ENCODE measurements around the gene MCM9. TPM values are rescaled to one million over a fixed set of nuclear protein-coding genes. Genes with fewer than 3 reads are reported as not detected.

Gene MCM9
- total and polyA plus RNA-seq, 2 of the 13 experiments (the other 11 are each of a cell fraction or from before 2014, with no cell fraction given) = 3.8 to 17.2 TPM

DNA sequence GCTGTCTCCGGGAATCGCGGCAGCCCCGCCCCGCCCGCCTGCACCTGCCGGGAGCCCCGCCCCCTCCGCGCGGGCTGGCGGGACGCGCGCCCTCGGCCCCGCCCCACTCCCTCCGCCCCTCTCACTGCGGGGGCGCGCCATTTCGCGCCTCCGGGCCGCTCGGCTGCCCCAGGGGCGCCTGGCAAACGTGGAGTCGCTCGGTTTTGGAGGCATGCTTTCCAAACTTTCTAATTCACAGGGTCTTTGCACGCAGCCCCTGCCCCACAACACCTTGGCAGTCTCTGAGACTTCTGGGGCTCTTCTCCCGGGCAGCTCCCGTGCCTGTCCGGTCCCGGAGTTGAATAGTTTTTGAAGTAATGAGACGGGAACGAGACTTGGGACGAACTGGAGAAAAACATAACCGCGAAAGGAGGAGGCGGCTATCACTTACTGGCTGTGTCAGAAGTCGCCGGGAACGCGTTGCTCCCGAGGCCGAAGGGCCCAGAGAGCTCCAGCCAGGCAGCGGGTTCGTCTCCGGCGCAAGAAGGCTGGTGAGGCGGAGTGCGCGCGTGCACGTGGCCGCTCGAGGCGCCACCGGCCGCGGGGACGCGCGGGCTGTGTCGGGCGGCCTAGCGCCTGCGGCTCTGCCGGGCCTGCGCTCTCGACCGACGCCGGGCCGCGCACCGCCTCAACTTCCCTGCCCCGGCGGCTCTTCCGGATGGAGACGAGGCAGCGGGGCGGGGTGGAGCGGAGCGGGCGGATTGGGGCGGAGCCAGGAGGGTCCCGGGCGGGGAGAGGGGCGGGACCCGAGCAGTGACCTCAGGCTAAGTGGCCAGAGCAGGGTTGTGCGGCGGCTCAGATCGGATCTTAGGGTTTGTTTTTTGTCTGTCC lies at the start of gene MCM9 (continued):
- TF ChIP-seq, protein P1, sequence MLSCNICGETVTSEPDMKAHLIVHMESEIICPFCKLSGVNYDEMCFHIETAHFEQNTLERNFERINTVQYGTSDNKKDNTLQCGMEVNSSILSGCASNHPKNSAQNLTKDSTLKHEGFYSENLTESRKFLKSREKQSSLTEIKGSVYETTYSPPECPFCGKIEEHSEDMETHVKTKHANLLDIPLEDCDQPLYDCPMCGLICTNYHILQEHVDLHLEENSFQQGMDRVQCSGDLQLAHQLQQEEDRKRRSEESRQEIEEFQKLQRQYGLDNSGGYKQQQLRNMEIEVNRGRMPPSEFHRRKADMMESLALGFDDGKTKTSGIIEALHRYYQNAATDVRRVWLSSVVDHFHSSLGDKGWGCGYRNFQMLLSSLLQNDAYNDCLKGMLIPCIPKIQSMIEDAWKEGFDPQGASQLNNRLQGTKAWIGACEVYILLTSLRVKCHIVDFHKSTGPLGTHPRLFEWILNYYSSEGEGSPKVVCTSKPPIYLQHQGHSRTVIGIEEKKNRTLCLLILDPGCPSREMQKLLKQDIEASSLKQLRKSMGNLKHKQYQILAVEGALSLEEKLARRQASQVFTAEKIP (CRISPR knock-in tag; IDR thresholded peaks at IDR 0.05; ENCODE audit: borderline replicate concordance) = no peak
- TF ChIP-seq ZNF850 (CRISPR knock-in tag; conservative IDR thresholded peaks at IDR 0.05) = no peak
- TF ChIP-seq ZNF20 (CRISPR knock-in tag; IDR thresholded peaks at IDR 0.05) = no peak
- TF ChIP-seq, protein P2, sequence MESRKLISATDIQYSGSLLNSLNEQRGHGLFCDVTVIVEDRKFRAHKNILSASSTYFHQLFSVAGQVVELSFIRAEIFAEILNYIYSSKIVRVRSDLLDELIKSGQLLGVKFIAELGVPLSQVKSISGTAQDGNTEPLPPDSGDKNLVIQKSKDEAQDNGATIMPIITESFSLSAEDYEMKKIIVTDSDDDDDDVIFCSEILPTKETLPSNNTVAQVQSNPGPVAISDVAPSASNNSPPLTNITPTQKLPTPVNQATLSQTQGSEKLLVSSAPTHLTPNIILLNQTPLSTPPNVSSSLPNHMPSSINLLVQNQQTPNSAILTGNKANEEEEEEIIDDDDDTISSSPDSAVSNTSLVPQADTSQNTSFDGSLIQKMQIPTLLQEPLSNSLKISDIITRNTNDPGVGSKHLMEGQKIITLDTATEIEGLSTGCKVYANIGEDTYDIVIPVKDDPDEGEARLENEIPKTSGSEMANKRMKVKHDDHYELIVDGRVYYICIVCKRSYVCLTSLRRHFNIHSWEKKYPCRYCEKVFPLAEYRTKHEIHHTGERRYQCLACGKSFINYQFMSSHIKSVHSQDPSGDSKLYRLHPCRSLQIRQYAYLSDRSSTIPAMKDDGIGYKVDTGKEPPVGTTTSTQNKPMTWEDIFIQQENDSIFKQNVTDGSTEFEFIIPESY (CRISPR knock-in tag; IDR thresholded peaks at IDR 0.05) = no peak
- no peak for TF ChIP-seq PHF5A (CRISPR knock-in tag; IDR thresholded peaks at IDR 0.05; ENCODE audit: low read depth, unreplicated experiment)
- TF ChIP-seq ZNF720 (CRISPR knock-in tag; IDR thresholded peaks at IDR 0.05) = no peak
- TF ChIP-seq, protein P3, sequence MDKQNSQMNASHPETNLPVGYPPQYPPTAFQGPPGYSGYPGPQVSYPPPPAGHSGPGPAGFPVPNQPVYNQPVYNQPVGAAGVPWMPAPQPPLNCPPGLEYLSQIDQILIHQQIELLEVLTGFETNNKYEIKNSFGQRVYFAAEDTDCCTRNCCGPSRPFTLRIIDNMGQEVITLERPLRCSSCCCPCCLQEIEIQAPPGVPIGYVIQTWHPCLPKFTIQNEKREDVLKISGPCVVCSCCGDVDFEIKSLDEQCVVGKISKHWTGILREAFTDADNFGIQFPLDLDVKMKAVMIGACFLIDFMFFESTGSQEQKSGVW (CRISPR knock-in tag; IDR thresholded peaks at IDR 0.05; ENCODE audit: borderline replicate concordance) = no peak
- TF ChIP-seq, protein P4, sequence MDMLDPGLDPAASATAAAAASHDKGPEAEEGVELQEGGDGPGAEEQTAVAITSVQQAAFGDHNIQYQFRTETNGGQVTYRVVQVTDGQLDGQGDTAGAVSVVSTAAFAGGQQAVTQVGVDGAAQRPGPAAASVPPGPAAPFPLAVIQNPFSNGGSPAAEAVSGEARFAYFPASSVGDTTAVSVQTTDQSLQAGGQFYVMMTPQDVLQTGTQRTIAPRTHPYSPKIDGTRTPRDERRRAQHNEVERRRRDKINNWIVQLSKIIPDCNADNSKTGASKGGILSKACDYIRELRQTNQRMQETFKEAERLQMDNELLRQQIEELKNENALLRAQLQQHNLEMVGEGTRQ (IDR thresholded peaks at IDR 0.05; ENCODE audit: low read depth, low read length) = peak; percentile 20; the same call in 1 of the 2 replicates
- TF ChIP-seq, protein P4 (CRISPR knock-in tag; IDR thresholded peaks at IDR 0.05; ENCODE audit: borderline replicate concordance) = no peak; the same call in 1 of the 2 replicates
- peak; percentile 26; the same call in 1 of the 2 replicates for TF ChIP-seq SNAI1 (CRISPR knock-in tag; IDR thresholded peaks at IDR 0.05; ENCODE audit: borderline replicate concordance)
- peak; percentile 21; the same call in 1 of the 2 replicates for TF ChIP-seq DR1 (CRISPR knock-in tag; IDR thresholded peaks at IDR 0.05)
- TF ChIP-seq ZNF274 (CRISPR knock-in tag; IDR thresholded peaks at IDR 0.05) = no peak; the same call in 1 of the 2 replicates
- TF ChIP-seq ZFAT (CRISPR knock-in tag; conservative IDR thresholded peaks at IDR 0.05) = 0 out of 2 replicates have a peak, but pooled peaks have one; percentile 58
- TF ChIP-seq ZNF326 (CRISPR knock-in tag; IDR thresholded peaks at IDR 0.05; ENCODE audit: borderline replicate concordance) = no peak
- no peak for TF ChIP-seq ADNP (CRISPR knock-in tag; IDR thresholded peaks at IDR 0.05)
- TF ChIP-seq ZKSCAN1 (IDR thresholded peaks at IDR 0.05; ENCODE audit: low read length) = no peak
- TF ChIP-seq, protein P5, sequence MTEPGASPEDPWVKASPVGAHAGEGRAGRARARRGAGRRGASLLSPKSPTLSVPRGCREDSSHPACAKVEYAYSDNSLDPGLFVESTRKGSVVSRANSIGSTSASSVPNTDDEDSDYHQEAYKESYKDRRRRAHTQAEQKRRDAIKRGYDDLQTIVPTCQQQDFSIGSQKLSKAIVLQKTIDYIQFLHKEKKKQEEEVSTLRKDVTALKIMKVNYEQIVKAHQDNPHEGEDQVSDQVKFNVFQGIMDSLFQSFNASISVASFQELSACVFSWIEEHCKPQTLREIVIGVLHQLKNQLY (CRISPR knock-in tag; IDR thresholded peaks at IDR 0.05) = no peak
- no peak for TF ChIP-seq MLLT10 (CRISPR knock-in tag; IDR thresholded peaks at IDR 0.05)
- peak; percentile 28; the same call in 1 of the 2 replicates for TF ChIP-seq ZNF333 (CRISPR knock-in tag; IDR thresholded peaks at IDR 0.05; ENCODE audit: borderline replicate concordance)
- TF ChIP-seq ZMYM3 (CRISPR knock-in tag; IDR thresholded peaks at IDR 0.05) = no peak
- TF ChIP-seq ZNF337 (CRISPR knock-in tag; IDR thresholded peaks at IDR 0.05; ENCODE audit: borderline replicate concordance, low read depth) = no peak
- TF ChIP-seq, protein P6, sequence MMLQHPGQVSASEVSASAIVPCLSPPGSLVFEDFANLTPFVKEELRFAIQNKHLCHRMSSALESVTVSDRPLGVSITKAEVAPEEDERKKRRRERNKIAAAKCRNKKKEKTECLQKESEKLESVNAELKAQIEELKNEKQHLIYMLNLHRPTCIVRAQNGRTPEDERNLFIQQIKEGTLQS (CRISPR knock-in tag; IDR thresholded peaks at IDR 0.05) = no peak
